Parathyroid adenoma (tissue), 2 donors: ENCODE results near the gene MARCHF7.

Experiments used
- H2AFZ ChIP-seq: fragments of 300-600 bp; sonication (generic); one replicate; pipeline ENCODE4 v1.7.0; 2017; ENCODE audit warnings: antibody characterized with exemption, mild to moderate bottlenecking
- H3K27ac ChIP-seq: fragments of 300-600 bp; sonication (generic); one replicate; pipeline ENCODE4 v1.7.0; 2017
- H3K27me3 ChIP-seq: fragments of 300-600 bp; sonication (generic); one replicate; pipeline ENCODE4 v1.7.0; 2017; ENCODE audit warnings: low read length; ENCODE audit not compliant: control insufficient read depth, insufficient read depth
- H3K36me3 ChIP-seq: fragments of 300-600 bp; sonication (generic); one replicate; pipeline ENCODE4 v1.7.0; 2017; ENCODE audit warnings: low read length; ENCODE audit not compliant: control insufficient read depth, insufficient read depth
- H3K4me1 ChIP-seq: fragments of 300-600 bp; sonication (generic); one replicate; pipeline ENCODE4 v1.7.0; 2017; ENCODE audit warnings: control low read depth
- H3K4me2 ChIP-seq: fragments of 300-600 bp; sonication (generic); one replicate; pipeline ENCODE4 v1.7.0; 2017; ENCODE audit warnings: low read length
- H3K4me3 ChIP-seq: fragments of 300-600 bp; sonication (generic); one replicate; pipeline ENCODE4 v1.7.0; 2017; ENCODE audit warnings: low read depth, low read length
- H3K79me2 ChIP-seq: fragments of 300-600 bp; sonication (generic); one replicate; pipeline ENCODE4 v1.7.0; 2017; ENCODE audit warnings: control low read depth
- H3K9ac ChIP-seq: fragments of 300-600 bp; sonication (generic); one replicate; pipeline ENCODE4 v1.7.0; 2017; ENCODE audit warnings: mild to moderate bottlenecking
- H3K9me3 ChIP-seq: fragments of 300-600 bp; sonication (generic); one replicate; pipeline ENCODE4 v1.7.0; 2017; ENCODE audit warnings: low read length; ENCODE audit not compliant: control insufficient read depth
- CTCF ChIP-seq: fragments of 300-600 bp; sonication (generic); IDR thresholded peaks from one replicate; pipeline ENCODE4 v1.7.0; 2017; ENCODE audit warnings: antibody characterized with exemption, mild to moderate bottlenecking
- donor health status: primary hyperparathyroidism.

Gene MARCHF7

DNA sequence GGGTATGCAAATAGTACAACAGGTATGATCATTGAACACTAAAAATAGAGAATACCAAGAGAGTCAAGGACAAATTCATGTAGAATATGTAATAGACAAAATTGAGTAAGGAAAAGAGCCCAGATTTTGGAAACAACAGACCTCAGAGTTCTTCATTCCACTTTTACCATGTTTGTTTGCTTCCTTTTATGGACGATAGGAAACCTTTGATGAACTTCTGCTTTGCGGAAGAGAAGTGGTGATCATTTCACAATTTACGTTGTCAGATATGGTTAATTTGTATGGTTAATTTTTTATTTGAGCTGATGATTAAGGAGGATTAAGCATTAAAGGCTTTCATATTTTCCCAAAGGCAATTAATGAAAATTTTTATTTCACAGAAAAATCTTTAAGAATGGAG, 16.3 kb downstream of the MARCHF7 start:
- H3K9ac ChIP-seq, result no peak overlapping the region
- TF ChIP-seq CTCF, result no peak
- no peaks in the 10 kb centered on the region for H3K9me3 ChIP-seq
- H3K4me1 ChIP-seq, result no peaks in the 10 kb centered on the region
- no peak overlapping the region for H3K27ac ChIP-seq
- H3K79me2 ChIP-seq, result peaks cover 58% of the 10 kb centered on the region
- no peak overlapping the region for H3K4me2 ChIP-seq
- no peak overlapping the region for H2AFZ ChIP-seq
- no peaks in the 10 kb centered on the region for H3K36me3 ChIP-seq
- no peak overlapping the region for H3K4me3 ChIP-seq
- H3K27me3 ChIP-seq, result no peaks in the 10 kb centered on the region

DNA sequence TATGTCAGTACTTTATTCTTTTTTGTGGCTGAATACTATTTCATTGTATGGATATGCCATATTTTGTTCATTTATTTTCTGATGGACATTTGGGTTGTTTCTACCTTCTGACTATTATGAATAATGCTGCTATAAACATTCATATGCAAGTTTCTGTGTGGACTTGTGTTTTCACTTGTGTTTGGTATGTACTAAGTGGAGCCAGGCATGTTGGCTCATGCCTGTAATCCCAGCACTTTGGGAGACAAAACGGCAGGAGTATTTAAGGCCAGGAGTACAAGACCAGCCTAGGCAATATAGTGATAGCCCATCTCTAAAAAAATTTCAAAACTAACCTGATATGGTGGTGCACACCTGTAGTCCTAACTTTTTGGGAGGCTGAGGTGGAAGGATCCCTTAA, 23.3 kb downstream of the MARCHF7 start:
- no peak for TF ChIP-seq CTCF

DNA sequence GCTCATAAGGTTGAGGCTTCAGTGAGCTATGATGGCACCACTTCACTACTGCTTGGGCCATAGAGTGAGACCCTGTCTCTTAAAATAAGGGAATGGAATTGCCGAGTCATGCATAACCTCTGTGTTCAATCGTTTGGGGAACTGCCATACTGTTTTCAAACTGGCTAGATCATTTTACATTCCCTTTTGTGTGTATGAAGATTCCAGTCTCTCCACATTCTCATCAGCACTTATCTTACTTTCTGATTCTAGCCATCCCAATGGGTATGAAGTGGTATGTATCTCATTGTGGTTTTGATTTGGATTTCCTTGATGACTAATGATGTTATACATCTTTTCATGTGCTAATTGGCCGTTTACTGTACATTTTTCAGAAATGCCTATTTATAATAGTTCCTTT, 23.7 kb downstream of the MARCHF7 start:
- H3K9me3 ChIP-seq, result no peaks in the 10 kb centered on the region
- H3K9ac ChIP-seq, result no peak overlapping the region
- no peaks in the 10 kb centered on the region for H3K36me3 ChIP-seq
- H3K4me2 ChIP-seq, result no peak overlapping the region
- H3K4me3 ChIP-seq, result no peak overlapping the region
- H3K4me1 ChIP-seq, result no peaks in the 10 kb centered on the region
- H3K79me2 ChIP-seq, result peaks cover 54% of the 10 kb centered on the region
- H3K27me3 ChIP-seq, result no peaks in the 10 kb centered on the region
- TF ChIP-seq CTCF, result no peak
- no peak overlapping the region for H3K27ac ChIP-seq
- H2AFZ ChIP-seq, result no peak overlapping the region

More for the DNA sequence above, 23.3 kb downstream of the MARCHF7 start:
- H3K9ac ChIP-seq, result no peak overlapping the region
- no peaks in the 10 kb centered on the region for H3K36me3 ChIP-seq
- H3K27ac ChIP-seq, result no peak overlapping the region
- H3K9me3 ChIP-seq, result no peaks in the 10 kb centered on the region
- H3K4me3 ChIP-seq, result no peak overlapping the region
- peaks cover 57% of the 10 kb centered on the region for H3K79me2 ChIP-seq
- no peak overlapping the region for H2AFZ ChIP-seq
- H3K27me3 ChIP-seq, result no peaks in the 10 kb centered on the region
- no peaks in the 10 kb centered on the region for H3K4me1 ChIP-seq
- no peak overlapping the region for H3K4me2 ChIP-seq

DNA sequence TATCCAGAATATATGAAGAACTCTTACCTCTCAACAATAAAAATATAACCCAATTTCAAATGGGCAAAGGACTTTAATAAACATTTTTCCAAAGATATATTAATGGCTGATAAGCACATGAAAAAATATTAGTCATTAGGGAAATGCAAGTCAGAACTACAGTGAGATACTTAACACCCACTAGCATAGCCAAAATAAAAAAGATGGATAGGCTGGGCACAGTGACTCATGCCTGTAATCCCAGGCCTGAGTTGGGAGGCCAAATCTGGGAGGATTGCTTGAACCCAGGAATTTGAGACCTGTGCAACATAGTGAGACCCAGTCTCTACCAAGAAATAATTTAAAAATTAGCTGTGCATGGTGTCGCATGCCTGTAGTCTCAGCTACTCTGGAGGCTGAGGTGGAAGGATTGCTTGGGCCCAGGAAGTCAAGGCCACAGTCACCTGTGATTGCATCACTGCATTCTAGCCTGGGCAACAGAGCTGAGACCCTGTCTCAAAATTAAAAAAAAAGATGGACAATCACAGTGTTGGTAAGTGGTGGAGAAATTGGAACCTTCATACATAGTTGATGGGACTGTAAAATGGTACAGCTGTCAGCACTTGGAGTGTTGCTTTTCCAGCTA, 25.1 kb downstream of the MARCHF7 start:
- H3K4me3 ChIP-seq, result no peak overlapping the region
- H3K27ac ChIP-seq, result no peak overlapping the region
- H3K27me3 ChIP-seq, result no peaks in the 10 kb centered on the region
- H3K4me2 ChIP-seq, result no peak overlapping the region
- no peak overlapping the region for H2AFZ ChIP-seq
- H3K36me3 ChIP-seq, result no peaks in the 10 kb centered on the region
- H3K4me1 ChIP-seq, result no peaks in the 10 kb centered on the region
- no peaks in the 10 kb centered on the region for H3K9me3 ChIP-seq
- peaks cover 55% of the 10 kb centered on the region for H3K79me2 ChIP-seq
- H3K9ac ChIP-seq, result no peak overlapping the region
- TF ChIP-seq CTCF, result no peak

DNA sequence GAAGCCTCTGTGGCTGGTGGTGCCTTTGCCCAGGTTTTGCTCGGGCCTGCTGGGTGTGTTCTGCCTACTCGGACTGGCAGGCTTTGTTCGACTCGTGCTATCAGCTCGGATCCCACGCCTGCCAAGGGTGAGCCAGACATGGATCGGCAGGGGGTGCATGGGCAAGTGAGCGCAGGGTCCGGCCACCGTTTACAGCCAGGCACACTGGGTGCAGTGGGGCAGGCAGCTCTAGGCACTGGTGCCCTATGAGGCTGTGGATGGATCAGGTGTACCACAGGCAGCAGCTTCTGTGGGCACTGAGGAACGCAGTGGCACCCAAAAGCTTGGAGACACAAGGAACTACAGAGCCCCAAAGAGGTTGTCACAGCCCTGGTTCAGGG, 25.6 kb downstream of the MARCHF7 start:
- H3K27ac ChIP-seq, result no peak overlapping the region
- H3K79me2 ChIP-seq, result peaks cover 57% of the 10 kb centered on the region
- no peak for TF ChIP-seq CTCF
- no peak overlapping the region for H3K9ac ChIP-seq
- H3K4me3 ChIP-seq, result no peak overlapping the region
- H3K9me3 ChIP-seq, result no peaks in the 10 kb centered on the region
- H3K27me3 ChIP-seq, result no peaks in the 10 kb centered on the region
- H3K4me2 ChIP-seq, result no peak overlapping the region
- no peaks in the 10 kb centered on the region for H3K4me1 ChIP-seq
- no peak overlapping the region for H2AFZ ChIP-seq
- H3K36me3 ChIP-seq, result no peaks in the 10 kb centered on the region
